ENCODE data around the gene ZPBP2. TPM values are rescaled to one million over a fixed set of nuclear protein-coding genes. Genes with fewer than 3 reads are reported as not detected.

Gene ZPBP2
- total and polyA plus RNA-seq, 12 donors, result not detected

DNA sequence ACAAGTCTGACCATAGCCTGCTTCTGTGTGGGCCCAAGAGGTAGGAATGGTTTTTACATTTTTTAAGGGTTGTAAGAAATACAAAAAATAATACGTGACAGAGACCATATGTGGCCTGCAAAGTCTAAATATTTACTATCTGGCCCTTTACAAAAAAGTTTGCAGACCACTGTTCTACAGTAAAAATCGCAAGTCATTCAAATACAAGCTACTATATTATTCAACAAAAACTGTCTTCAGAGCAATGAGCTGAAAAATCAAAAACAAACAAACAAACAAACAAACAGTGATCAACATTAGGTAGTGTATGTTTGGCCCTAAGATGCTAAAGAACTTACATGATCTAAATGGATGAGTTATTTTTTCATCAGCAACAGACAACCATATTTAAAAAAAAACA is 36.4 kb upstream of the ZPBP2 start:
- no peak for ATAC-seq
- intact Hi-C loops (cut with DNase I), result no loop called here
- peaks cover 0 to 19% (median 5%) of the 10 kb centered on the region in 7 donors for H3K27me3 ChIP-seq

GRCh38 chr17:39834017-39834416 is 34.0 kb upstream of the ZPBP2 start:
- ATAC-seq, result no peak
- no peaks in the 10 kb centered on the region for H3K4me1 ChIP-seq
- no peak for TF ChIP-seq CTCF (IDR thresholded peaks at IDR 0.05)
- no peak overlapping the region for H3K27ac ChIP-seq
- peaks cover 0 to 8% (median 0%) of the 10 kb centered on the region in 7 donors for H3K27me3 ChIP-seq
- peaks cover 0 to 4% (median 0%) of the 10 kb centered on the region in 9 donors for H3K36me3 ChIP-seq
- no peak overlapping the region for H3K4me3 ChIP-seq
- intact Hi-C loops (cut with DNase I), result no loop called here
- peaks cover 0 to 33% (median 12%) of the 10 kb centered on the region in 11 donors for H3K9me3 ChIP-seq
- DNase-seq, result no peak

More for the DNA sequence above, 36.4 kb upstream of the ZPBP2 start:
- H3K36me3 ChIP-seq, result peaks cover 0 to 7% (median 0%) of the 10 kb centered on the region in 9 donors
- H3K9me3 ChIP-seq, result peaks cover 0 to 9% (median 0%) of the 10 kb centered on the region in 11 donors
- no peak for TF ChIP-seq CTCF (IDR thresholded peaks at IDR 0.05)
- H3K4me1 ChIP-seq, result no peaks in the 10 kb centered on the region
- no peak overlapping the region for H3K4me3 ChIP-seq
- H3K27ac ChIP-seq, result no peak overlapping the region
- DNase-seq, result no peak
- 77 to 83% methylated on average over 2 of the region's 2 CpGs for WGBS, 2 donors

GRCh38 chr17:39835038-39835786 is 32.8 kb upstream of the ZPBP2 start:
- no peak for TF ChIP-seq CTCF (IDR thresholded peaks at IDR 0.05)
- no peak overlapping the region for H3K4me3 ChIP-seq
- DNase-seq (no peak), ATAC-seq (no peak)
- intact Hi-C loops (cut with DNase I), result no loop called here
- 92% methylated on average over 17 of the region's 17 CpGs for WGBS, 2 donors
- H3K36me3 ChIP-seq, result no peaks in the 10 kb centered on the region
- peaks cover 0 to 15% (median 2%) of the 10 kb centered on the region in 7 donors for H3K27me3 ChIP-seq
- H3K4me1 ChIP-seq, result no peaks in the 10 kb centered on the region
- H3K27ac ChIP-seq, result no peak overlapping the region
- peaks cover 0 to 36% (median 15%) of the 10 kb centered on the region in 11 donors for H3K9me3 ChIP-seq

DNA sequence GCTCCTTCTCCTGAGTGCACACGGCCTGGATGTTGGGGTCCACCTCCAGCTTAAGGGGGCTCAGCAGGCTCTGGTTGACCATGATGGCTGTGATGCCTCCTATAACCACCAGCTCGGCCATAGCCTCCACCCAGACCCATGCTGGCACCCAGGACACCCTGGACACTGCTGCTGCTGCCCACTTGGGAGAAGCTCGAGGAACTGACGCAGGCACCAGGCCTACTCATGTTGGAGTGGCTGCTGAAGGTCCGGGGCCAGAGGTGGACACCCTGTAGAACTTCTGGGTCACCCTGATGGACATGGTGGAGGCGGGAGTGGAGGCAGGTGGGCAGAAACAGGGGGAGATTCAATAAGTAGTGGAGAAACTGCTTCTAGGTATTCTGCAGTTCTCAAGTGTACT is 31.9 kb upstream of the ZPBP2 start:
- no peaks in the 10 kb centered on the region for H3K4me1 ChIP-seq
- ATAC-seq (no peak), DNase-seq (no peak)
- TF ChIP-seq CTCF (IDR thresholded peaks at IDR 0.05), result no peak
- peaks cover 0 to 15% (median 11%) of the 10 kb centered on the region in 7 donors for H3K27me3 ChIP-seq
- no peak overlapping the region for H3K4me3 ChIP-seq
- intact Hi-C loops (cut with DNase I), result no loop called here
- no peak overlapping the region for H3K27ac ChIP-seq
- no peaks in the 10 kb centered on the region for H3K36me3 ChIP-seq
- H3K9me3 ChIP-seq, result peaks cover 0 to 36% (median 15%) of the 10 kb centered on the region in 11 donors
- WGBS, 2 donors, result 71 to 81% methylated on average over 6 of the region's 6 CpGs

All from heart right ventricle (tissue), 16 donors.